Keratinocyte (primary cell): ENCODE results near the gene MAPRE3.

Source experiments
- EZH2 ChIP-seq: IDR thresholded peaks from one replicate; pipeline ENCODE4 v1.6.1; 2012; ENCODE audit warnings: inconsistent platforms, mild to moderate bottlenecking, low read length, moderate library complexity
- TF ChIP-seq, protein P1 (sequence below), 3 experiments: IDR thresholded peaks in 1 of 3; conservative IDR thresholded peaks in 1 of 3; optimal IDR thresholded peaks in 1 of 3; 2 replicates in 2 of 3; 3 replicates in 1 of 3; pipeline versions ENCODE3 to v1.5.1; 2011; ENCODE audit warnings: low read length in 3 of 3, mild to moderate bottlenecking in 3 of 3, moderate library complexity in 2 of 3, control low read depth in 1 of 3, inconsistent platforms in 1 of 3; ENCODE audit not compliant: insufficient read depth in 2 of 3; ENCODE audit errors: extremely low read depth in 1 of 3

DNA sequence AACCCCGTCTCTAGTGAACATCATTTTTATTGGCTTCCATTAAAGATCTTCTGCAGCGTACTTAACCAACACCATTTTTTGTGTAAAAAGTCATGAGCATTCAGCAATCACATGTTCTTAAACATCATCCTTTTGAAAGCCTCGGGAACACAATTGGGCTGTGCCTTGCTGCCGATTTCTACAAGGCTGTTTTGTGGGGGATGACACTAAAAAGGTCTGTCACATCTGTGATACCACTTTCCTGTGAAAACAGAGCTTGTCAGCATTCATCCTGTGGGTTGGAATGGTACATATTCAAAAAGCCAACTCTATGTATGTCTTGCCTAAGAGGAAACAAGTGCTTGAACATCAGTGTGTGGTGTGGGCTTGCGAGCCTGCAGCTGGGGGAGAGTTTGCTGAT lies 49.1 kb upstream of the MAPRE3 start:
- TF ChIP-seq EZH2, result no peak
- TF ChIP-seq, protein P1, sequence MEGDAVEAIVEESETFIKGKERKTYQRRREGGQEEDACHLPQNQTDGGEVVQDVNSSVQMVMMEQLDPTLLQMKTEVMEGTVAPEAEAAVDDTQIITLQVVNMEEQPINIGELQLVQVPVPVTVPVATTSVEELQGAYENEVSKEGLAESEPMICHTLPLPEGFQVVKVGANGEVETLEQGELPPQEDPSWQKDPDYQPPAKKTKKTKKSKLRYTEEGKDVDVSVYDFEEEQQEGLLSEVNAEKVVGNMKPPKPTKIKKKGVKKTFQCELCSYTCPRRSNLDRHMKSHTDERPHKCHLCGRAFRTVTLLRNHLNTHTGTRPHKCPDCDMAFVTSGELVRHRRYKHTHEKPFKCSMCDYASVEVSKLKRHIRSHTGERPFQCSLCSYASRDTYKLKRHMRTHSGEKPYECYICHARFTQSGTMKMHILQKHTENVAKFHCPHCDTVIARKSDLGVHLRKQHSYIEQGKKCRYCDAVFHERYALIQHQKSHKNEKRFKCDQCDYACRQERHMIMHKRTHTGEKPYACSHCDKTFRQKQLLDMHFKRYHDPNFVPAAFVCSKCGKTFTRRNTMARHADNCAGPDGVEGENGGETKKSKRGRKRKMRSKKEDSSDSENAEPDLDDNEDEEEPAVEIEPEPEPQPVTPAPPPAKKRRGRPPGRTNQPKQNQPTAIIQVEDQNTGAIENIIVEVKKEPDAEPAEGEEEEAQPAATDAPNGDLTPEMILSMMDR (optimal IDR thresholded peaks at IDR 0.05 in 1 of 3, IDR thresholded peaks at IDR 0.05 in 1 of 3, conservative IDR thresholded peaks at IDR 0.05 in 1 of 3; ENCODE audit: extremely low read depth in 1 of 3, insufficient read depth in 2 of 3, low read length in 3 of 3), result no peak
